Transverse colon (tissue), 4 donors: ENCODE results near the gene CCDC137.

Experiments
- EP300 ChIP-seq: sonication (generic); formaldehyde crosslinking; IDR thresholded peaks from one replicate; pipeline ENCODE4 v1.6.1; 2017; ENCODE audit warnings: antibody characterized with exemption, low read depth
- POLR2A ChIP-seq: fragments of 450-650 bp; IDR thresholded peaks from one replicate; pipeline ENCODE4 v1.6.1; 2016; ENCODE audit warnings: antibody characterized with exemption, mild to moderate bottlenecking, moderate library complexity
- POLR2AphosphoS5 ChIP-seq, 3 donors: sonication (generic); formaldehyde crosslinking; IDR thresholded peaks; one replicate each; pipeline ENCODE4 v1.6.1; 2016; ENCODE audit warnings: antibody characterized with exemption in 3 of 3
- TF ChIP-seq, protein P1 (sequence below), 5 experiments: fragments of 200-600 bp in 3 of 5; fragments of 450-650 bp in 2 of 5; sonication (generic) in 3 of 5; IDR thresholded peaks; 1 replicate in 2 of 5; 2 replicates in 3 of 5; pipeline ENCODE4 v1.5.1; 2016 to 2017; ENCODE audit warnings: antibody characterized with exemption in 5 of 5, inconsistent platforms in 3 of 5, mild to moderate bottlenecking in 2 of 5, moderate library complexity in 1 of 5

GRCh38 chr17:81687770-81688541 lies 21.4 kb downstream of the CCDC137 start:
- TF ChIP-seq EP300 (no peak), POLR2A (no peak), POLR2AphosphoS5 (IDR thresholded peaks at IDR 0.05) (no peak)
- TF ChIP-seq, protein P1, sequence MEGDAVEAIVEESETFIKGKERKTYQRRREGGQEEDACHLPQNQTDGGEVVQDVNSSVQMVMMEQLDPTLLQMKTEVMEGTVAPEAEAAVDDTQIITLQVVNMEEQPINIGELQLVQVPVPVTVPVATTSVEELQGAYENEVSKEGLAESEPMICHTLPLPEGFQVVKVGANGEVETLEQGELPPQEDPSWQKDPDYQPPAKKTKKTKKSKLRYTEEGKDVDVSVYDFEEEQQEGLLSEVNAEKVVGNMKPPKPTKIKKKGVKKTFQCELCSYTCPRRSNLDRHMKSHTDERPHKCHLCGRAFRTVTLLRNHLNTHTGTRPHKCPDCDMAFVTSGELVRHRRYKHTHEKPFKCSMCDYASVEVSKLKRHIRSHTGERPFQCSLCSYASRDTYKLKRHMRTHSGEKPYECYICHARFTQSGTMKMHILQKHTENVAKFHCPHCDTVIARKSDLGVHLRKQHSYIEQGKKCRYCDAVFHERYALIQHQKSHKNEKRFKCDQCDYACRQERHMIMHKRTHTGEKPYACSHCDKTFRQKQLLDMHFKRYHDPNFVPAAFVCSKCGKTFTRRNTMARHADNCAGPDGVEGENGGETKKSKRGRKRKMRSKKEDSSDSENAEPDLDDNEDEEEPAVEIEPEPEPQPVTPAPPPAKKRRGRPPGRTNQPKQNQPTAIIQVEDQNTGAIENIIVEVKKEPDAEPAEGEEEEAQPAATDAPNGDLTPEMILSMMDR (IDR thresholded peaks at IDR 0.05) = no peak
